A549 treated with CpdA at 1 μM for 4 hours (cell line): ENCODE measurements around the gene EPHA2. TPM values are rescaled to one million over a fixed set of nuclear protein-coding genes. Genes with fewer than 3 reads are reported as not detected.

Source experiments
- total RNA-seq: library from RNA; stranded (reverse); fragments of 200-300 nt; extraction: Qiagen RNA extraction; gene quantifications from 5 replicates; pipeline ENCODE4 v1.2.3, GENCODE V29; 2022; ENCODE audit warnings: low read depth

The EPHA2 gene
- total RNA-seq = 104 to 139 TPM (median 130 TPM) in 5 replicates

GRCh38 chr1:16155537-16156410 lies at the start of gene EPHA2:
Gene EPHA2, minus strand, starts transcription at chr1:16156069. Its CDS starts 137 bp downstream, at chr1:16155932.

Other genes with a start within 250 kb of the EPHA2 start
- 12.1 to 14.9 TPM (median 13.1 TPM) in 5 replicates for gene ZBTB17, start 180.0 kb downstream of the EPHA2 start, total RNA-seq
- 0.02 TPM in 1 of 5 replicates, not detected in the others for gene SRARP, start 151.8 kb downstream of the EPHA2 start, total RNA-seq
- gene HSPB7, start 138.0 kb downstream of the EPHA2 start, total RNA-seq = not detected in 5 replicates
- gene CLCNKA, start 134.0 kb downstream of the EPHA2 start, total RNA-seq = 0.06 to 0.13 TPM (median 0.07 TPM) in 3 of 5 replicates, not detected in the others
- 0.03 to 0.09 TPM in 2 of 5 replicates, not detected in the others for gene CLCNKB, start 112.3 kb downstream of the EPHA2 start, total RNA-seq
- 10.7 to 19.4 TPM (median 16.5 TPM) in 5 replicates for gene FAM131C, start 82.4 kb downstream of the EPHA2 start, total RNA-seq
- gene ARHGEF19, start 56.6 kb upstream of the EPHA2 start, total RNA-seq = 5.7 to 7.8 TPM (median 6.4 TPM) in 5 replicates
- 2.4 to 4.8 TPM (median 3.6 TPM) in 5 replicates for gene CPLANE2, start 81.1 kb upstream of the EPHA2 start, total RNA-seq
- gene FBXO42, start 196.4 kb upstream of the EPHA2 start, total RNA-seq = 8.6 to 9.3 TPM (median 8.7 TPM) in 5 replicates
- 75.5 to 95.8 TPM (median 89.8 TPM) in 5 replicates for gene SZRD1, start 211.2 kb upstream of the EPHA2 start, total RNA-seq